Skeletal muscle satellite cell (primary cell): ENCODE results near the gene CHST3.
A peak's percentile ranks its signal among the peaks of the same experiment; 100 is the strongest.
"Not testable (repeated sequence)": the region's sequence is repeated elsewhere in the genome, so short reads cannot be mapped to it uniquely, and the experiment has no call there.

Experiments
- H3K27me3 ChIP-seq: 2 replicates; pipeline ENCODE4 v1.7.0; 2013; ENCODE audit warnings: low read length; ENCODE audit not compliant: control insufficient read depth, insufficient read depth
- H3K36me3 ChIP-seq: 2 replicates; pipeline ENCODE4 v1.7.0; 2013; ENCODE audit warnings: mild to moderate bottlenecking, control low read depth, low read length; ENCODE audit not compliant: insufficient read depth
- H3K4me1 ChIP-seq: 2 replicates; pipeline ENCODE4 v1.7.0; 2013; ENCODE audit warnings: low read length; ENCODE audit not compliant: control insufficient read depth, insufficient read depth
- H3K4me2 ChIP-seq: 2 replicates; pipeline ENCODE4 v1.7.0; 2013; ENCODE audit warnings: mild to moderate bottlenecking, low read length
- H3K4me3 ChIP-seq: 2 replicates; pipeline ENCODE4 v1.7.0; 2013; ENCODE audit warnings: low read length
- H3K9ac ChIP-seq: 2 replicates; pipeline ENCODE4 v1.7.0; 2013; ENCODE audit warnings: mild to moderate bottlenecking, low read depth, low read length, moderate library complexity
- H3K9me3 ChIP-seq: replicated peaks from 2 replicates; pipeline ENCODE4 v1.7.0; 2013; ENCODE audit warnings: mild to moderate bottlenecking, control low read depth, low read length

CHST3 gene

GRCh38 chr10:71957546-71958275 lies 6.5 kb upstream of the CHST3 start:
- H3K4me2 ChIP-seq = no peak overlapping the region
- H3K4me1 ChIP-seq = peaks cover 6% of the 10 kb centered on the region
- H3K9me3 ChIP-seq = no peaks in the 10 kb centered on the region
- no peak overlapping the region for H3K4me3 ChIP-seq
- no peak overlapping the region for H3K9ac ChIP-seq
- no peaks in the 10 kb centered on the region for H3K36me3 ChIP-seq
- H3K27me3 ChIP-seq = peaks cover 8% of the 10 kb centered on the region

DNA sequence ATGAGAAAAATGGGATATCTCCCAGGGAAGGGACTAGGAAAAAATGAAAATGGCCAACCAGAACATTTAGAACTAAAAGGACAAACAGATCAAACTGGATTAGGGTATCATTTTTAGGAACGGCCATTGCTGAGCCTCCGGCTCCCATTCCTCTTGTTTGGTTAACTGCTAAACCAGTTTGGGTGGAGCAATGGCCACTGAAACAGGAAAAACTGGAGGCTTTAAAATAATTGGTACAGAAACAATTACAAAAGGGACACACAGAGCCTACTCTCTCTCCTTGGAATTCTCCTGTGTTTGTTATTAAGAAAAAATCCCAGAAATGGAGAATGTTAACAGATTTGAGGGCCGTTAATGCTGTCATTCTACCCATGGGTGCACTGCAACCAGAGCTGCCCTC lies 4.7 kb upstream of the CHST3 start:
- Histone ChIP-seq H3K36me3 (no peaks in the 10 kb centered on the region), H3K27me3 (no peaks in the 10 kb centered on the region)

DNA sequence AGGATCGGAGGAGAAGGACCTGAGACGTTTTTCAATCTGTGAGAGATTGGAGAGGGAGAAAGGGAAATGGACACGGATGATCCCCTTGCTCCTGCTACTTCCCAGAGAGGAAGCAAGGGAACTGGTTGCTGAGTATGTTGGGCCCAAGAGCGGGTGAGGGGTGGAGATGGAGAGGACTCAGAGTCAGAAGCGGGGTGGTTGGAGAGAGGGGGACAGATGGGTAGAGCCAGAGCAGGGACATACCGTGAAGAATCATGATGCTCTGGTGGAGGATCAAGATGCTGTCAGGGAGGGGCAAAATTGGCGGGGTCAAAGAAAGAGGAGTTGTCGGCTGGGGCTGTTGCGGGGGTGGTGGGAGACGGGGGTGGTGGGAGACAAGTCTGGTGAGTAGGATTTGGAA lies 2.4 kb upstream of the CHST3 start:
- H3K4me1 ChIP-seq = peaks cover 20% of the 10 kb centered on the region
- no peaks in the 10 kb centered on the region for H3K36me3 ChIP-seq
- no peak overlapping the region for H3K4me2 ChIP-seq
- H3K27me3 ChIP-seq = no peaks in the 10 kb centered on the region
- H3K9ac ChIP-seq = no peak overlapping the region
- no peak overlapping the region for H3K4me3 ChIP-seq
- H3K9me3 ChIP-seq = no peaks in the 10 kb centered on the region

More for the DNA sequence above, 4.7 kb upstream of the CHST3 start:
- H3K4me2 ChIP-seq = no peak overlapping the region
- no peaks in the 10 kb centered on the region for H3K9me3 ChIP-seq
- no peak overlapping the region for H3K9ac ChIP-seq
- H3K4me3 ChIP-seq = no peak overlapping the region
- H3K4me1 ChIP-seq = peaks cover 15% of the 10 kb centered on the region

DNA sequence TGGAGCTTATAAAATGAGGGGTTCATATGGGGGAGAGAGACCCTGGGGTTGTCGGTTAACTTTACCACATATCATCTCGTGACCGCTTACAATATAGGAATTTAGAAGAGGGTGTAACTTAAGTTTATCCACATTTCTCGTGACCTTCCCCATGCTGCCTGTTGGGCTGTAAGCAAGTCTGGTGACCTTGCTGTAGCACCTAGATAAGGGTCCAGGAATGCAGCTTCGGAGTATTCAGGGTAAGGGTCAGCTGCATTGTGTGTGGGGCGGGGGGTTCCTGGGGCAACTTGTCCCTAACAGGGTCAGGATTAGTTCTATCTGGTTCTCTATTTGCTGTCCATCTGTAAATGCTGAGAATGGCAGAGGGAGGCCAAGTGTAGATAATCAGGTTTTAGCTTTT lies 1.3 kb upstream of the CHST3 start:
- Histone ChIP-seq H3K27me3 (no peaks in the 10 kb centered on the region), H3K9ac (peak overlapping the region; percentile 83), H3K4me3 (no peak overlapping the region), H3K36me3 (no peaks in the 10 kb centered on the region), H3K4me1 (peaks cover 31% of the 10 kb centered on the region), H3K4me2 (peak overlapping the region; percentile 99), H3K9me3 (no peaks in the 10 kb centered on the region)

DNA sequence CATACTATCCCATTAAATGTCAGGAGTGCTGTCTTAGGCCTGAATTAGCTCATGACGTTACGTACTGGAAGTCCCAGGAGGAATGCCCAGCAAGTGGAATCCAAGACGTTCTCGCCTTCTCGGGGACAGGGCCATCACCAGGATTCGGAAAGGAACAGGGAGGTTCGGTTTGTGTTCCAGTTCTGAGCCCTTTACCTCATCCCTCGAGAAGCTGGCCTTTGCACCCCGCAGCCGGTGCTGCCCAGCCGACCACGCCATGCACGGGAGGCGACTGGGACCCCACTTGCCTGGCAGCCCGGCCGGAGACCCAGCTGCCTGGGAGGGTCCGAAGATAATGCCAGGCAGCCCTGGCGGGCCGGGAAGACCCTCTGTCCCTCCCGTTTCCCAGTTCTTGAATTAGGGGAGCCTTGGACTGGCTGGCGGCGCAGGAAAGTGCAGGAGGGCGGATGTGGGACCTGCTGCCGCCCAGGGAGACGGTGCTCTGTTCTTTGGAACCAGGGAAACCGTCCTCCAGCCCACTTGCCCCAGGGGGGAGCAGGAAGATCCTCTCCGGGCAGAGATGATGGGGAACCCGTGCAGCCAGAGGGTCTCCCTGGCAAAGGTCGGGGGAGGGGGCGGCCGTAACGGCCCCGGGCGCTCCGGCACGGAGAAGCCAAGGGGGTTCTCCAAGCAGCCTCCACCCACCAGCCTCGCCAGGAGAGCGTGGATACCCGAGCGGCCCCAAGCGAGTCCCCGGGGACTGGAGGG lies 671 bp upstream of the CHST3 start:
- peak overlapping the region; percentile 83 for H3K9ac ChIP-seq
- peaks cover 37% of the 10 kb centered on the region for H3K4me1 ChIP-seq
- no peaks in the 10 kb centered on the region for H3K9me3 ChIP-seq
- H3K4me3 ChIP-seq = peak overlapping the region; percentile 86
- H3K4me2 ChIP-seq = peak overlapping the region; percentile 99
- H3K36me3 ChIP-seq = no peaks in the 10 kb centered on the region
- H3K27me3 ChIP-seq = no peaks in the 10 kb centered on the region

GRCh38 chr10:71964743-71965515 lies 734 bp downstream of the CHST3 start:
- Histone ChIP-seq H3K9me3 (no peaks in the 10 kb centered on the region), H3K4me2 (peak overlapping the region; percentile 99), H3K4me3 (peak overlapping the region; percentile 86), H3K27me3 (no peaks in the 10 kb centered on the region), H3K36me3 (peaks cover 8% of the 10 kb centered on the region), H3K4me1 (peaks cover 51% of the 10 kb centered on the region), H3K9ac (peak overlapping the region; percentile 83)

- peaks cover 8% of the 10 kb centered on the region for H3K36me3 ChIP-seq
- no peaks in the 10 kb centered on the region for H3K27me3 ChIP-seq
- H3K4me1 ChIP-seq = peaks cover 58% of the 10 kb centered on the region
- peak overlapping the region; percentile 83 for H3K9ac ChIP-seq
- H3K4me3 ChIP-seq = peak overlapping the region; percentile 86
- peak overlapping the region; percentile 99 for H3K4me2 ChIP-seq
- no peaks in the 10 kb centered on the region for H3K9me3 ChIP-seq
Observed at GRCh38 chr10:71965623-71966022, 1.4 kb downstream of the CHST3 start.

- Histone ChIP-seq H3K27me3 (no peaks in the 10 kb centered on the region), H3K36me3 (peaks cover 8% of the 10 kb centered on the region), H3K4me2 (peak overlapping the region; percentile 99), H3K9ac (peak overlapping the region; percentile 83), H3K4me1 (peaks cover 65% of the 10 kb centered on the region), H3K4me3 (peak overlapping the region; percentile 86), H3K9me3 (no peaks in the 10 kb centered on the region)
Observed at GRCh38 chr10:71966046-71967004, 2.1 kb downstream of the CHST3 start.

GRCh38 chr10:71967958-71968357 lies 3.8 kb downstream of the CHST3 start:
- not testable (repeated sequence) for H3K4me2 ChIP-seq, H3K27me3 ChIP-seq, H3K9ac ChIP-seq, H3K9me3 ChIP-seq, H3K4me3 ChIP-seq
- Histone ChIP-seq H3K36me3 (peaks cover 19% of the 10 kb centered on the region), H3K4me1 (peaks cover 80% of the 10 kb centered on the region)

DNA sequence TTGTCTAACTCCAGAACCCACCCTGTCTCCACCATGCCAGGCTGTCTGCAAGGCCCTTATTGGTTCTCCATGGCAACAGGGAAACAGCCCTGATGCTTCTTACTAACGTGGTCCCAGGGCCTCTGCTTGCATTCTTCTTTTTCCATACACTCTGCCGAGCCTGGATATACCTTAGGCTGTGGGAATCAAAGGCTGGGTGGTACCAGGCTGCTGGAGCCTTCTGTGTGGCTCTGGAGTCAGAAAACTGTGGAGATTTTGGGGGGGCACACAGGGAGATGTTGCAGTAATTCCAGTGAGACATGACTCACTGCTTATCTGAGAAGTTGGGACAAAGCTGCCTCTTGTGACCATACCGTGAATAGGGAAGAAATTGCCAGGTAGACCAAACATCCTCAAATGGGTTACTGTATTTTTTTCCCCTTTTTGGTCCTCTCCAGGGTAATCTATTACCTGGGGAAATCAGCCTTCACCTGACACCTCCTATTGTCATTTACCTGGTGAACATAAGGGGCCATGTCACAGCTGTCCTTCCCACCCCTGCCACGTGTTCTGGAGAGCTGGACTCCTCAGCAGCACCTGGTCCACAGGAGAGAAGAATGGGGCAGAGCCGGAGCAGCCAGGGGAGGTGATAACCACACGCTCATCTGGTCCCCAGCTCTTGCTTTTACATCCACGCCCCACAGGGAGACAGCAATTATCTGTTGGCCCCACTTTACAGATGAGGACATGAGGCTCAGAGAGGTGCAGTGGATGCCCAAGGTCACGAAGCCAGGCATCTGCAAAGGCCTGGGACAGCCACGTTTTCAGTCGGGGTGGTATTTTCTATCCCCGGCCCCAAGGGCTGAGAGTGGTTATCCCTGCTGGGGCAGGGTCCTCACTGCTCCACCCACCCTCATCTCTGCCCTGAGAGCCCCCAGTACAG lies 4.6 kb downstream of the CHST3 start:
- peaks cover 81% of the 10 kb centered on the region for H3K4me1 ChIP-seq
- no peak overlapping the region for H3K4me3 ChIP-seq
- H3K4me2 ChIP-seq = peak overlapping the region; percentile 39
- H3K9ac ChIP-seq = no peak overlapping the region
- peaks cover 19% of the 10 kb centered on the region for H3K36me3 ChIP-seq
- H3K27me3 ChIP-seq = no peaks in the 10 kb centered on the region
- H3K9me3 ChIP-seq = no peaks in the 10 kb centered on the region
